ENCODE measurements around the gene MGAT4B. TPM values are rescaled to one million over a fixed set of nuclear protein-coding genes. Genes with fewer than 3 reads are reported as not detected.

Gene MGAT4B
- total RNA-seq, 1 donor from 2014 or later = 118 TPM

GRCh38 chr5:179786861-179787260 lies 19.8 kb downstream of the MGAT4B start:
- Histone ChIP-seq H3K27me3 (no peaks in the 10 kb centered on the region), H3K27ac (no peak overlapping the region), H3K4me1 (peaks cover 4% of the 10 kb centered on the region), H3K9me3 (no peaks in the 10 kb centered on the region), H3K36me3 (no peaks in the 10 kb centered on the region), H3K4me3 (no peak overlapping the region)
- no peak for ATAC-seq
- DNase-seq = no peak
- no peak for TF ChIP-seq CTCF (IDR thresholded peaks at IDR 0.05)
- intact Hi-C loops (cut with DNase I) = no loop called here

GRCh38 chr5:179783128-179783527 lies 23.5 kb downstream of the MGAT4B start:
- no peaks in the 10 kb centered on the region for H3K27me3 ChIP-seq
- ATAC-seq = no peak
- no peak overlapping the region for H3K27ac ChIP-seq
- peaks cover 5% of the 10 kb centered on the region for H3K4me1 ChIP-seq
- intact Hi-C loops (cut with DNase I) = no loop called here
- peaks cover under 1% of the 10 kb centered on the region for H3K36me3 ChIP-seq
- no peak overlapping the region for H3K4me3 ChIP-seq
- H3K9me3 ChIP-seq = no peaks in the 10 kb centered on the region
- no peak for DNase-seq
- no peak for TF ChIP-seq CTCF (IDR thresholded peaks at IDR 0.05)

- Histone ChIP-seq H3K4me3 (no peak overlapping the region), H3K9me3 (no peaks in the 10 kb centered on the region), H3K27me3 (no peaks in the 10 kb centered on the region), H3K36me3 (peaks cover 14% of the 10 kb centered on the region), H3K27ac (no peak overlapping the region), H3K4me1 (peaks cover 5% of the 10 kb centered on the region)
- no peak for TF ChIP-seq CTCF (IDR thresholded peaks at IDR 0.05)
- no peak for DNase-seq
- intact Hi-C loops (cut with DNase I) = no loop called here
- ATAC-seq = no peak
Measured at GRCh38 chr5:179781846-179782245, 24.8 kb downstream of the MGAT4B start.

- ATAC-seq (peak; percentile 81), DNase-seq (peak; percentile 73)
- Histone ChIP-seq H3K36me3 (peaks cover 28% of the 10 kb centered on the region), H3K4me1 (peaks cover 5% of the 10 kb centered on the region), H3K4me3 (no peak overlapping the region), H3K9me3 (no peaks in the 10 kb centered on the region), H3K27me3 (no peaks in the 10 kb centered on the region), H3K27ac (no peak overlapping the region)
- TF ChIP-seq CTCF (IDR thresholded peaks at IDR 0.05) = no peak
- intact Hi-C loops (cut with DNase I) = no loop called here
Measured at GRCh38 chr5:179780362-179780761, 26.3 kb downstream of the MGAT4B start.

GRCh38 chr5:179779826-179780225 lies 26.8 kb downstream of the MGAT4B start:
- Histone ChIP-seq H3K27me3 (no peaks in the 10 kb centered on the region), H3K4me1 (peaks cover 5% of the 10 kb centered on the region), H3K27ac (no peak overlapping the region), H3K9me3 (no peaks in the 10 kb centered on the region), H3K4me3 (no peak overlapping the region), H3K36me3 (peaks cover 33% of the 10 kb centered on the region)
- DNase-seq = no peak
- ATAC-seq = no peak
- no peak for TF ChIP-seq CTCF (IDR thresholded peaks at IDR 0.05)
- intact Hi-C loops (cut with DNase I) = no loop called here

- TF ChIP-seq CTCF (IDR thresholded peaks at IDR 0.05) = no peak
- Histone ChIP-seq H3K27me3 (no peaks in the 10 kb centered on the region), H3K4me1 (peaks cover 5% of the 10 kb centered on the region), H3K4me3 (no peak overlapping the region), H3K27ac (no peak overlapping the region), H3K9me3 (no peaks in the 10 kb centered on the region), H3K36me3 (peaks cover 45% of the 10 kb centered on the region)
- ATAC-seq (no peak), DNase-seq (no peak)
- intact Hi-C loops (cut with DNase I) = no loop called here
Measured at GRCh38 chr5:179778591-179778990, 28.1 kb downstream of the MGAT4B start.
